Mesothelial cell of epicardium (in vitro differentiated cells): ENCODE measurements around the gene CDON. TPM values are rescaled to one million over a fixed set of nuclear protein-coding genes. Genes with fewer than 3 reads are reported as not detected.

Experiments used
- DNase-seq, 2 experiments: peaks; one replicate each; pipeline ENCODE4 v3.0.0; 2021; ENCODE audit warnings: low spot score in 2 of 2; ENCODE audit not compliant: unreplicated experiment in 2 of 2
- H3K27ac Mint-ChIP-seq: 2 replicates; pipeline ENCODE4 v1.8.0; 2021; ENCODE audit warnings: mixed read lengths
- H3K27me3 Mint-ChIP-seq: 2 replicates; pipeline ENCODE4 v1.8.0; 2021; ENCODE audit warnings: low read depth, mixed read lengths
- H3K36me3 Mint-ChIP-seq: 2 replicates; pipeline ENCODE4 v1.8.0; 2021; ENCODE audit warnings: mixed read lengths
- H3K4me1 Mint-ChIP-seq: 2 replicates; pipeline ENCODE4 v1.8.0; 2021; ENCODE audit warnings: mixed read lengths
- H3K4me3 Mint-ChIP-seq: 2 replicates; pipeline ENCODE4 v1.8.0; 2021; ENCODE audit warnings: mild to moderate bottlenecking, moderate library complexity, mixed read lengths
- H3K9me3 Mint-ChIP-seq: 2 replicates; pipeline ENCODE4 v1.8.0; 2021; ENCODE audit warnings: mixed read lengths
- total RNA-seq: library from RNA; stranded (reverse); gene quantifications from 3 replicates; pipeline ENCODE4 v1.2.1, GENCODE V29; 2021
- TF ChIP-seq, protein P1 (sequence below): fragments of 200-600 bp; sonication (generic); IDR thresholded peaks from one replicate; pipeline ENCODE4 v1.5.0; 2021; ENCODE audit warnings: antibody characterized with exemption; ENCODE audit not compliant: unreplicated experiment

The CDON gene
- total RNA-seq, 1 donor from 2014 or later = 165 TPM

DNA sequence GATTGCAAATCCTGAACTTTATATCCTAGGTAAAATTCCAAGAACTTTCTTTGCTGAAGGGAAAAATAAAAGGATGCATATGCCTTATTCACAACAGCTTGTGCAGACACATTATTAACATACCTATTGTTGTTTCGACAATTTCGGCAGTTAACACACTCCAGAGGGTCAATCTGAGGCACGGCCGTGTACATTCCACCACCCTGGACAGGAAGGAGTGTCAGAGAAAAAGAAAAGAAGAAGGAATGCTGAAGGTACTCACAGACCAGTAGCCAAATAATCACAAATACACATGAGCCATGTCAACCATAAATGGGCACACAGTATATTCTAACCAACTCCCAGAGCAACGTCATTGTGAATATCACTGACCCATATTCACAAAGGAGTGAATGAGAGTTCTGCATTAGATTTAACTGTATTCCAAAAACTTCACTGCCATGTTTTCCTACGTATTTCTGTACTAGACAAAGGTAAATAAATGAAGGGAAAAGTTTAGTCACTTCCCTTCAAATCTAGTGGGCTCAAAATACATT, 84.4 kb downstream of the CDON start:
- TF ChIP-seq, protein P1, sequence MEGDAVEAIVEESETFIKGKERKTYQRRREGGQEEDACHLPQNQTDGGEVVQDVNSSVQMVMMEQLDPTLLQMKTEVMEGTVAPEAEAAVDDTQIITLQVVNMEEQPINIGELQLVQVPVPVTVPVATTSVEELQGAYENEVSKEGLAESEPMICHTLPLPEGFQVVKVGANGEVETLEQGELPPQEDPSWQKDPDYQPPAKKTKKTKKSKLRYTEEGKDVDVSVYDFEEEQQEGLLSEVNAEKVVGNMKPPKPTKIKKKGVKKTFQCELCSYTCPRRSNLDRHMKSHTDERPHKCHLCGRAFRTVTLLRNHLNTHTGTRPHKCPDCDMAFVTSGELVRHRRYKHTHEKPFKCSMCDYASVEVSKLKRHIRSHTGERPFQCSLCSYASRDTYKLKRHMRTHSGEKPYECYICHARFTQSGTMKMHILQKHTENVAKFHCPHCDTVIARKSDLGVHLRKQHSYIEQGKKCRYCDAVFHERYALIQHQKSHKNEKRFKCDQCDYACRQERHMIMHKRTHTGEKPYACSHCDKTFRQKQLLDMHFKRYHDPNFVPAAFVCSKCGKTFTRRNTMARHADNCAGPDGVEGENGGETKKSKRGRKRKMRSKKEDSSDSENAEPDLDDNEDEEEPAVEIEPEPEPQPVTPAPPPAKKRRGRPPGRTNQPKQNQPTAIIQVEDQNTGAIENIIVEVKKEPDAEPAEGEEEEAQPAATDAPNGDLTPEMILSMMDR = no peak
- peaks cover 47% of the 10 kb centered on the region for H3K36me3 Mint-ChIP-seq
- peak overlapping the region; percentile 68 for H3K27ac Mint-ChIP-seq
- H3K27me3 Mint-ChIP-seq = no peaks in the 10 kb centered on the region
- H3K9me3 Mint-ChIP-seq = no peaks in the 10 kb centered on the region
- H3K4me3 Mint-ChIP-seq = no peak overlapping the region
- DNase-seq = no peak
- H3K4me1 Mint-ChIP-seq = peaks cover 16% of the 10 kb centered on the region

DNA sequence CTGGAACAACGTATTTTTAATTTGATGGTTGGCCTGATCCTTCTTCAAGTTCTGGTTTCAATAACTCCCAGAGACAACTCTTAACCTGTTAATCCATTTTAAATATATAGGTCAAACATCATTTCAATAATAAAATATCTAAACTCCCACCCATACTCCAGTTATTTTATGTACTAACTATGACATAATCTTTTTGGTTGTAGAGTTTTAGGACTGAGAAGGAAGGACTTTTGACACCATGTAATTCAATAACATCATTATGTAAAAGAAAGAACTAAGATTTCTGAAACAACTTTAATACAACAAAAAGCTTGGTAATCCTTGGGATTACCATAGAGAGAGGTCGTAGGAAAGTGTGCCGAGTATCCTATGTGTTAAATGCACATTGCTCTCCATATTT, 85.3 kb downstream of the CDON start:
- Mint-ChIP-seq H3K27ac (no peak overlapping the region), H3K9me3 (no peaks in the 10 kb centered on the region), H3K36me3 (peaks cover 40% of the 10 kb centered on the region), H3K4me1 (peaks cover 16% of the 10 kb centered on the region), H3K4me3 (no peak overlapping the region), H3K27me3 (no peaks in the 10 kb centered on the region)
- no peak for DNase-seq
- TF ChIP-seq, protein P1 = no peak

DNA sequence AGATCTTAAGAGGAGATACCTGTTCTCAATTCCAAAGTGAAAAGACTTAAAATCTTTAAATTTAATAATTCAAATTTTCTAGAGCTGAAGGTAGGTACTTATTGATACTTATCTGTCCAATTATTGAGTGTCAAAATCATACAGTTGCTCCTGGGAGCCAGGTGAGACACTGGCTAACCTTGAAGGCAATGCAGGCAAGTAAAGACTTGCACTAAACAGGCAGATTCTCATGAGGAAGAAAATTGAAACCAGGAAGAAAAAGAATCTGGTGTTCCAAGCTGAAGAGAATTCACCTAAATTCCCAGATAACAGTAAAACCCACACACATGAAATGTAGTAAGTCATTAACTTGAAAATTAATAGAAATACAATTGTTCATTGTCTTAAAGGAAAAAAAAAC, 86.5 kb downstream of the CDON start:
- Mint-ChIP-seq H3K27ac (no peak overlapping the region), H3K4me3 (no peak overlapping the region)
- TF ChIP-seq, protein P1 = no peak

DNA sequence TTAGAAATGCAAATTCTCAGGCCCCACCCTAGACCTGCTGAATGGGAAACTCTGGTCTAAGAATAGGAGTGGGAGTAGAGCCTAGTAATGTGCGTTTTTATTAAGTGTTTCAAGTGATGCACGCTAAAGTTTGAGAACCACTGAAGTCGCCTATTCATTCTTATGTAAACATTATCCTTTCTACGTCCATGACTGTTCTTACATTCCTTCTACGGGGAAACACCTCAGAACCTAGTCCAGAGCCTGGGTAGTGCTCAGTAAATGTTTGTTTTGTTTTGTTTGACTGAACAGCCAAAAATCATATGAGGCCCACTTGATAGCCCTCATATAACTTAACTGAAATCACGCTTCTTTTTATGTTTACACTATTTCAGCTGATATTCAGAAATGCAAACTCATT, 87.0 kb downstream of the CDON start:
- Mint-ChIP-seq H3K4me1 (peaks cover 20% of the 10 kb centered on the region), H3K27ac (no peak overlapping the region), H3K27me3 (no peaks in the 10 kb centered on the region), H3K9me3 (no peaks in the 10 kb centered on the region), H3K36me3 (peaks cover 40% of the 10 kb centered on the region), H3K4me3 (no peak overlapping the region)
- TF ChIP-seq, protein P1 = no peak
- DNase-seq = no peak

More for the DNA sequence above, 86.5 kb downstream of the CDON start:
- peaks cover 41% of the 10 kb centered on the region for H3K36me3 Mint-ChIP-seq
- no peaks in the 10 kb centered on the region for H3K27me3 Mint-ChIP-seq
- H3K4me1 Mint-ChIP-seq = peaks cover 20% of the 10 kb centered on the region
- no peaks in the 10 kb centered on the region for H3K9me3 Mint-ChIP-seq
- no peak for DNase-seq

DNA sequence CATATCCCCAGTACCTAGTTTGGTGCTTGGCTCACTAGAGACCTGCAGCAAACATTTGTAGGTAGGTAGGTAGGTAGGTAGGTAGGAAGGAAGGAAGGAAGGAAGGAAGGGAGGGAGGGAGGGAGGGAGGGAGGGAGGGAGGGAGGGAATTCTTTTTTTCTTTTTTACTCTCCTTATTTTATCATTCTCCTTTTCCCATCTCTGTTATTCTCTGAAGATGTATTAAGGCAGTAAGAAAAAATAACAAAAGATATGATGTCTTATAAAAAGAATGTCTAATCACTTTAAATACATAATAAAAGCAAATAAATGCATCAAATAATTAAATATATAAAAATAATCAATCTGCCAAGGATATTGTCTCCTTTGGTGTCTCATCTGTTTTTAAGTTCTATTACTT, 88.4 kb downstream of the CDON start:
- H3K4me3 Mint-ChIP-seq = no peak overlapping the region
- no peak overlapping the region for H3K27ac Mint-ChIP-seq
- no peaks in the 10 kb centered on the region for H3K27me3 Mint-ChIP-seq
- TF ChIP-seq, protein P1 = no peak
- H3K9me3 Mint-ChIP-seq = no peaks in the 10 kb centered on the region
- H3K36me3 Mint-ChIP-seq = peaks cover 43% of the 10 kb centered on the region
- H3K4me1 Mint-ChIP-seq = peaks cover 17% of the 10 kb centered on the region
- no peak for DNase-seq

DNA sequence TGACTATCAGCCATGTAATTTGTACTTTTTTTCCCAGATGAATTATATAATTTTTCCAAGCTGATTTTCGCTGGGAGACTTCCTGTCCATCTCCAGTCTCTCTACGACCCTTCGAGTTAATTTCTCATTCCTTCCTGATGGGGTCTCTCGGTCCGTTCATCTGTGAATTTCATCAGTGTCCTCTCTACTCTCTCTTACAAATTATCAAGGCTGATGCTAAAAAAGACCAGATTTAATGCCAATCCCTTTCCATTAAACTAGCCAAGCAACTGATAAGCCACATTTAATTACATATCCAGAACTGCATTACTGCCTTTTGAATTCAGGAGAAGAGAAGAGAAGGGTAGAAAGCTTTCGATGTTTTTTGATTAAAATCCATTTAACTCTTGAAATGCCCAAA, 91.0 kb downstream of the CDON start:
- no peak overlapping the region for H3K4me3 Mint-ChIP-seq
- no peaks in the 10 kb centered on the region for H3K9me3 Mint-ChIP-seq
- no peaks in the 10 kb centered on the region for H3K27me3 Mint-ChIP-seq
- DNase-seq = no peak
- H3K36me3 Mint-ChIP-seq = peaks cover 34% of the 10 kb centered on the region
- no peak overlapping the region for H3K27ac Mint-ChIP-seq
- TF ChIP-seq, protein P1 = no peak
- H3K4me1 Mint-ChIP-seq = peaks cover 10% of the 10 kb centered on the region
